ENCODE measurements around the gene SV2B. TPM values are rescaled to one million over a fixed set of nuclear protein-coding genes. Genes with fewer than 3 reads are reported as not detected.

SV2B gene
- total RNA-seq, 3 donors from 2014 or later = 0.03 to 0.05 TPM; not detected in 1

DNA sequence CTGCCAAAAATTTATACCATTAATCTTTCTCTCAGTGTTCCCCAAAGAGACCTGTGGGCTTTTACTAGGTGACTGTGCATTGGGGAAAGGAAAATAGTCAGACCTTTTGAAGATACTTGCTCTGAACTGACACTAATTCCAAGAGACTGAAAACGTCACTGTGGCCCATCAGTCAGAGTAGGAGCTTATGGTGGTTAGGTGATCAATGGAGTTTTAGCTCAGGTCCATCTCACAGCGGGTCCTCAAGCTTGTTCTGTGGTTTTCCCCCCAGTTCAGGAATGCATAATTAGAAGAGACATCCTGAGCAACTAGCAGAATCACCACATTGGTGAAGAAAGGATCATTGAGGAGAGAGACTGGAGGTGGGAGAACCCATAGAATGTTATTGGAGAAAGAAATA, 134.7 kb downstream of the SV2B start:
- Mint-ChIP-seq H3K36me3 (ENCODE audit: insufficient read depth) (no peaks in the 10 kb centered on the region), H3K4me3 (no peak overlapping the region), H3K27me3 (ENCODE audit: low read depth) (peaks cover 35% of the 10 kb centered on the region), H3K4me1 (ENCODE audit: low read depth) (no peaks in the 10 kb centered on the region), H3K9me3 (no peaks in the 10 kb centered on the region)
- DNase-seq (no peak), ATAC-seq (no peak)

DNA sequence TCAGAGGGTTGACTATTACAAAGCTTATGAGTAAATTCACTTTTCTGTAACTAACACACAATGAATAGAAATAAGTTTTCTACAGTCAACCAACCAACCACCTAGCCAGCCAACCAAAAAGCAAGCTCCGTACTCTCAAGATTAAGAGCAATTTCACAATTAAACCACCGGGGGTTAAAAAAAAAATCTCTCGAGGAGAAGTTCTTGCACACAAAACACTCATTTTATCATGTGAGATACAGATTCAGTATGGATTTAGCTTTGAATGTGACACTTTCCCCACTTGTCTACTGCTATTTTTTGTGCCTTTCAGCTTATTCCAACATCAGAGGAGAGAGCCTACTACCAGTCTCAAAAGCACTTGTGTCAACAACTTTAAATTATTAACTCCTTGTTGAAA, 135.3 kb downstream of the SV2B start:
- ATAC-seq (no peak), DNase-seq (no peak)
- H3K4me3 Mint-ChIP-seq = no peak overlapping the region
- peaks cover 39% of the 10 kb centered on the region for H3K27me3 Mint-ChIP-seq (ENCODE audit: low read depth)
- H3K36me3 Mint-ChIP-seq (ENCODE audit: insufficient read depth) = no peaks in the 10 kb centered on the region
- H3K9me3 Mint-ChIP-seq = no peaks in the 10 kb centered on the region
- no peaks in the 10 kb centered on the region for H3K4me1 Mint-ChIP-seq (ENCODE audit: low read depth)

DNA sequence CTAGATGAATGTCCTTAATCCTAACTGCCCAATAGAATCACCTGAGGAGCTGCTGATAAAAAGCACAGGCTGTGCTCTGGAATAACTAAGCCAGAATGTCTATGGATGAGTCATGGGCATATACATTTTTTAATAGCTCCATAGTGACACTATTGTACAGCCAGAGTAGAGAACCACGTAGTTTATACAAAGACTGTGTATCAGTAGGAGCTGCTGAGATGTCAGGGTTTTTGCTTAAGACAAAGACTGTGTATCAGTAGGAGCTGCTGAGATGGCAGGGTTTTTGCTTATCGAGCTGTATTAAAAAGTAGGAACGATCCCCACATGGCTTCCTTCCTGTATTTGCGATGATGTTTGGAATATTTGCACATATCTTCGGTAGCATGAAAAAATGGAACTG, 137.4 kb downstream of the SV2B start:
- H3K27me3 Mint-ChIP-seq (ENCODE audit: low read depth) = peaks cover 30% of the 10 kb centered on the region
- no peaks in the 10 kb centered on the region for H3K9me3 Mint-ChIP-seq
- H3K36me3 Mint-ChIP-seq (ENCODE audit: insufficient read depth) = no peaks in the 10 kb centered on the region
- ATAC-seq (no peak), DNase-seq (no peak)
- no peak overlapping the region for H3K4me3 Mint-ChIP-seq
- H3K4me1 Mint-ChIP-seq (ENCODE audit: low read depth) = no peaks in the 10 kb centered on the region

DNA sequence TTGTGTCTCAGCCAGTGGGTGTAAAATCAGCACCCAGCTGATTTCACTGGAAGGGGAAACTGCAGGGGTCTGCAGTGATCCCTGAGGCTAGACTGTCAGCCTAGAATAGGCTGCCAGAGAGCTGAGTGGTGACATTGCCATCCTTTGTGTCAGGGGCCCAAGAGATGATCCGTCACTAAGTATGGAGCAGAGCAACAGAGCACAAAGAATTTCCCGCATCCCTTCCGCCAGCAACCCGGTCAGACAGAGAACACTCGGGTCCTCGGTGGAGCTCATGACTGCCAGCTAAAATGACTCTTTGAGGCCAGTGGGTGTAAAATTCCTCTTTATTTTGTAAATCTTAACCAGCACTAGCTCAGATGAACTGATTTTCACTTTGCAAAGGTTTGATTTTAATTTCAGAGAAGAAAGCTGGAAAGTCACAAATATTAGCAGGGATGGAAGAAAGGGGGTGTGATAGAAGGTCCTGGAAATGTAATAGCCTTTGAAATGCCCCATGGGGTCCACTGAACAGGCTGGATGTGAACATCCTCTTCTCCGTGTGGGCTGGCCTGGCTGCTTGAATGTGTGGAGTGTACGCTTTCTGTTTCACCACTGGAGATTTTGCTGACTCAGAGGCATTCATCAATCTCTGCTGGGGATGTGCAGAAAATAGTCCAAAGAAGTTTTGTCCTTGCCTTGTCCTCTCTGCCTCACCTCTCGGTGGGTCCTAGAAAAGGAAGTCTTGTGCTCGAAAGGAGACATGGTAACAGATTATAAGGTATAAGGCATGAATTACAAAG, 138.8 kb downstream of the SV2B start:
- no peak for ATAC-seq
- Mint-ChIP-seq H3K27me3 (ENCODE audit: low read depth) (peaks cover 24% of the 10 kb centered on the region), H3K9me3 (no peaks in the 10 kb centered on the region)

DNA sequence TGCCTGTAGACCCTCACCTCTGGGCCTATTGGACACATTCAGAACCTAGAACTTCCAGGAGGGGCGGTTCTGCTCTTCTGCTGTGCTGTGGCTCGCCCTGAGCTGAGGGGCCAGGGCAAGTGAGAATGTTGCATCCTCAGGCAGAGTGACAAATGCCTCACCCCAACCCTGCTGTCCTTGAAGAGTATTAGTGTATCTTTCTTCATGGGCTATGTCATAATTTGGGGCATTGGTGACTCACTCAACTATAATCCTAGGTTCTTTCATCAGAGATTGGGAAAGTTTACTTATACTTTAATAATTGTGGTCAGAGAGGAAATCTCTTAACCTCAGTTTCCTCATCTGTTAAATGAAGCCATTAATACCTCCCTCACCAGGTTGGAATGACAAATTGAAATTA, 143.8 kb downstream of the SV2B start:
- Mint-ChIP-seq H3K27me3 (ENCODE audit: low read depth) (peaks cover 17% of the 10 kb centered on the region), H3K4me3 (no peak overlapping the region), H3K4me1 (ENCODE audit: low read depth) (no peaks in the 10 kb centered on the region), H3K9me3 (no peaks in the 10 kb centered on the region), H3K36me3 (ENCODE audit: insufficient read depth) (no peaks in the 10 kb centered on the region)
- ATAC-seq (no peak), DNase-seq (no peak)

More for the DNA sequence above, 138.8 kb downstream of the SV2B start:
- Mint-ChIP-seq H3K36me3 (ENCODE audit: insufficient read depth) (no peaks in the 10 kb centered on the region), H3K4me3 (no peak overlapping the region), H3K4me1 (ENCODE audit: low read depth) (no peaks in the 10 kb centered on the region)
- DNase-seq = no peak

DNA sequence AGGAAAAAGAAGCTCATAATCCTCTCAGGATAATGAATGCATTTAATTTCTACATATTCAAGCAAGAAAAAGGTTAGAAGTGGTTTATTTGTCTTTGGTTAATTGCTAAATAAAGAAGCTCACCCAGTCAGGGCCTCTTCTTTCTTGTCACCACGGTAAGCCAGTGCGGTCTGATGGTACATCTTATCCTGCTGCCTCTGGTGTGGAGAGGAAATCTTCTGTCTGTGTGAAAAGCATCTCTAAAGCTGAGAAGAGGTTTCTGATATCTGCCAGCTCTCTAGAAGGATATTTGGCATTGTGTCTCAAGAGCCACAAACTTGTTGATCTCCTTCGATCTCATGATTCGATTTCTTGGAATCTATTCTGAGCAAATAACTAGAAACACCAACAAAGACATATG, 144.9 kb downstream of the SV2B start:
- H3K27me3 Mint-ChIP-seq (ENCODE audit: low read depth) = peaks cover 15% of the 10 kb centered on the region
- H3K36me3 Mint-ChIP-seq (ENCODE audit: insufficient read depth) = no peaks in the 10 kb centered on the region
- no peak overlapping the region for H3K4me3 Mint-ChIP-seq
- no peak for ATAC-seq
- no peaks in the 10 kb centered on the region for H3K4me1 Mint-ChIP-seq (ENCODE audit: low read depth)
- no peaks in the 10 kb centered on the region for H3K9me3 Mint-ChIP-seq
- DNase-seq = no peak

DNA sequence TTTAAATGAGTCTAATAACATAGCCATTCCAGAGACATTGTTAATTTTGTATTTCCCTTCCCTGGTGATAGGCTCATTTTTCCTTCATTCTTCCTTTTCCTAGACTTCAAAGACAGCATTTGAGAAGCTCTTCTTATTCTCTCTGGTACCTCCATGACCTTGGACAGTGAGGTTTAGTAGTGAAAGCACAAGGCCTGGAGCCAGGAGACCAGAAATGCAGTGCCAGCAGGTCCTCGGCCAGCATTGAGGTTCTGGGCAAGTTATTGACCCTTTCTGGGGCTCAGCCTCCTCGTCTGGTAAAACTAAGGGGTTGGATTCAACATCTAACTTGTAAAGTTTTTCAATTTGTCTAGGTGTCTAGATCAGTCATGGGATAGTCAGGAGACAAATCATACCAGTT, 146.9 kb downstream of the SV2B start:
- ATAC-seq (no peak), DNase-seq (no peak)
- Mint-ChIP-seq H3K4me1 (ENCODE audit: low read depth) (no peaks in the 10 kb centered on the region), H3K9me3 (no peaks in the 10 kb centered on the region), H3K36me3 (ENCODE audit: insufficient read depth) (no peaks in the 10 kb centered on the region), H3K4me3 (no peak overlapping the region), H3K27me3 (ENCODE audit: low read depth) (peaks cover 19% of the 10 kb centered on the region)

DNA sequence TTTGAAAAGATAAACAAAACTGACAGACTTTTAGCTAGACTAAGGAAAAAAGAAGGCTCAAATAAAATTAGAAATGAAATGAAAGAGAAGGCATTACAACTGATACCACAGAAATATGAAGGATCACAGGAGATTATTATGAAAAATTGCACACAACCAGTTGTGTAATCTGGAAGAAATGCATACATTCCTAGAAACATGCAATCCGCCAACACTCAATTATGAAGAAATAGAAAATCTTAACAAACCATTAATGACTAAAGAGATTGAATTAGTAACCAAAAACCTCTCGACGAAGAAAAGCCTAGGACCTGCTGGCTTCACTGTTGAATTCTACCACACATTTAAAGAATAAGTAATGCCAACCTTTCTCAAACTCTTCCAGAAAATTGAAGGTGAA, 149.5 kb downstream of the SV2B start:
- Mint-ChIP-seq H3K27me3 (ENCODE audit: low read depth) (peaks cover 24% of the 10 kb centered on the region), H3K36me3 (ENCODE audit: insufficient read depth) (no peaks in the 10 kb centered on the region), H3K4me1 (ENCODE audit: low read depth) (no peaks in the 10 kb centered on the region), H3K9me3 (no peaks in the 10 kb centered on the region), H3K4me3 (no peak overlapping the region)
- no peak for ATAC-seq
- DNase-seq = no peak

DNA sequence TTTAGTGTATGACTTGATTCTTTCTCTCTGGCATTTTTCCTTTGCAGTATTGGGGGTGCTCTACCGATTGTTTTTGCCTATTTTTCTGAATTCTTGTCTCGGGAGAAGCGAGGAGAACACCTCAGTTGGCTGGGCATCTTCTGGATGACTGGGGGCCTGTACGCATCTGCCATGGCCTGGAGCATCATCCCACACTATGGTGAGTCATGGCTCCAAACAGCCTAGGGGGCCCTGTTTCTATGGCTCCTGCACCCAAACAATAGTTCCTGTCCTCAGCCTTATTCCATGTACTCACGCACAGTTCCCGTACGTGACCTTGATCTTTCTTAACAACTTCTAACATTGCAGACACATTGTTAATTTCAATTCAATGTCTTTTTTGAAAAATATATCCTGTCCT, 152.3 kb downstream of the SV2B start:
- ATAC-seq = no peak
- H3K9me3 Mint-ChIP-seq = no peaks in the 10 kb centered on the region
- peaks cover 26% of the 10 kb centered on the region for H3K27me3 Mint-ChIP-seq (ENCODE audit: low read depth)
- no peak for DNase-seq
- H3K4me1 Mint-ChIP-seq (ENCODE audit: low read depth) = no peaks in the 10 kb centered on the region
- H3K36me3 Mint-ChIP-seq (ENCODE audit: insufficient read depth) = no peaks in the 10 kb centered on the region
- H3K4me3 Mint-ChIP-seq = no peak overlapping the region

DNA sequence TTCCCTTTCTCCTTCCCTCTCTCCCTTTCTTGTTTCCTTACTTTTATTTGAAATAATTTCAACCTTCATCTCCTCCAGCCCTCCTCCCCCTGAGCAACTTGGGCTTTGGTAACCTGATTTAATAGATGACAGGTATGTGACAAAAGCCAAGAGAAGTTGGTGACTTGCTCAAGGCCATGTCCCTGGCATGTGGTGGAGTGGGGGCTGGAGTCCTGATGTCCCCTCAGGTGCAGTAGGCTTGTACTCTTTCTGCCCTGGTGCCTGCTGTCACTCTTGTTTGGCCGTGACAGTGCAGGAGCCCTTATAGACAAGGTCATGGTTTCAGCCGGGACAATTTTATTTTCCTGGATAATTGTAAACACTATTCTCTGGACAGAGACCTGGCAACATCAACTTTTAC, 152.7 kb downstream of the SV2B start:
- no peak for ATAC-seq
- H3K4me3 Mint-ChIP-seq = no peak overlapping the region
- no peaks in the 10 kb centered on the region for H3K36me3 Mint-ChIP-seq (ENCODE audit: insufficient read depth)
- DNase-seq = no peak
- peaks cover 26% of the 10 kb centered on the region for H3K27me3 Mint-ChIP-seq (ENCODE audit: low read depth)
- no peaks in the 10 kb centered on the region for H3K9me3 Mint-ChIP-seq
- H3K4me1 Mint-ChIP-seq (ENCODE audit: low read depth) = no peaks in the 10 kb centered on the region

DNA sequence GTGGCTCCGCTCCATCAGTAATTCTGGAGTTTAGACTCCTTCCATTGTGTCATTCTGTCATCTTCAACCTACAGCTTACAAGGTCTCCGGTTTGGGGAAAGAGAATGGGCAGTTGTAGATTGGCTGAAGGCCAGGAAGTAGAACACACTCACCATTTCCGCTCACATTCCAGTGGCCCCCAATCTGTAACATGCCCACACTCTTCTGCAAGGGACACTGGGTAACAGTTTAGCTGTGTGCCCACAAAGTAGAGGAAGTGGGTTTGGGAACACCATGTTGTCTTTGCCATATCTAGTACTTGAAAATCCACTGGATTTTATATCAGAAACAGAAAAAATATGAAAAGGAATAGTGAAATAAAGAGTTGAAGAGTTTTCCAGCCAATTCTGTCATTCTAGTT, 153.5 kb downstream of the SV2B start:
- peaks cover 26% of the 10 kb centered on the region for H3K27me3 Mint-ChIP-seq (ENCODE audit: low read depth)
- H3K36me3 Mint-ChIP-seq (ENCODE audit: insufficient read depth) = no peaks in the 10 kb centered on the region
- H3K4me1 Mint-ChIP-seq (ENCODE audit: low read depth) = no peaks in the 10 kb centered on the region
- no peaks in the 10 kb centered on the region for H3K9me3 Mint-ChIP-seq
- ATAC-seq (no peak), DNase-seq (no peak)
- no peak overlapping the region for H3K4me3 Mint-ChIP-seq

DNA sequence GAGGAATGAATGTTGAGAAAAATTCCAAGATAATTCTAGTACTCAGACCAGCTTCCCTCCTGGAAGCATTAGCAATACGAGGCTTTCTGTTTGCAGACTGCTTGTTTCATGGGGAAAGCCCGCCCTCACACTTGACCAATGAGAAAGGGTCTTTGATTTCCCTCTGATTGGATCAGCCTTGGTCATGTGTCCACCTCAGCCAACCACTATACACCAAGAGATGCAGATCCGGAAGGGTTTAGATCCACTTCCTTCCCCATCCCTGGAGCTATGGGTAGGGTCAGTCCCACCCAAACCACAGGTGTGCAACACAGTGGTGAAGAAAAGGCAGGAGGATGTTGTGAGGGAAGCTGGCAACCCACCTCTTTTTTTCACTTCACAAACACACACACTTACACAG, 154.7 kb downstream of the SV2B start:
- H3K4me3 Mint-ChIP-seq = no peak overlapping the region
- no peak for DNase-seq

DNA sequence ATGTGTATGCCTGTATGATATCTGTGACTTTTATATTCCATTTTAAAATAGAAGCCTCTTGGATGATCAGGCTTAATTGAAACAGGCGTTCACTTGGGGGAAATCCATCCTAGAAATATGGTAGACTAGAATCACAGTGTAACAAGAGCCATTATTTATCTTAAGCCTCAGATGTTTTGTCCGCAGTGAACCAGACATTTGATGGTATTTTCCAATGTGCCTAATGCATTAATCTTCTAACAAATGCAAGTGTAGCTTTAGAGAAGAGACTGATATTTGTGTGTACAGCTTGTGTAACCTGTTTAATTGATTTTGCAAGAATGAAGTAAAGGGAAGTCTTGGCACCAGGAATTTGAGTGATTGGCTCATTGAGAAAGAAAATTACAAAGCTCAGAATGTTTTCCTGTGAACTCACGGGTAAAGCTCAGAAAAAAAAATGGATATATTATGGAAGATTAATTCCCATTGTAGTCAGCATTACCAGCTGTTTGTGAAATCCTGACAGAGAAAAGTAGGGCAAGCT, 155.7 kb downstream of the SV2B start:
- Mint-ChIP-seq H3K27me3 (ENCODE audit: low read depth) (peaks cover 33% of the 10 kb centered on the region), H3K4me1 (ENCODE audit: low read depth) (no peaks in the 10 kb centered on the region), H3K36me3 (ENCODE audit: insufficient read depth) (no peaks in the 10 kb centered on the region), H3K9me3 (no peaks in the 10 kb centered on the region), H3K4me3 (no peak overlapping the region)
- ATAC-seq = no peak
- no peak for DNase-seq

More for the DNA sequence above, 154.7 kb downstream of the SV2B start:
- Mint-ChIP-seq H3K27me3 (ENCODE audit: low read depth) (peaks cover 31% of the 10 kb centered on the region), H3K9me3 (no peaks in the 10 kb centered on the region), H3K36me3 (ENCODE audit: insufficient read depth) (no peaks in the 10 kb centered on the region), H3K4me1 (ENCODE audit: low read depth) (no peaks in the 10 kb centered on the region)
- ATAC-seq = no peak

DNA sequence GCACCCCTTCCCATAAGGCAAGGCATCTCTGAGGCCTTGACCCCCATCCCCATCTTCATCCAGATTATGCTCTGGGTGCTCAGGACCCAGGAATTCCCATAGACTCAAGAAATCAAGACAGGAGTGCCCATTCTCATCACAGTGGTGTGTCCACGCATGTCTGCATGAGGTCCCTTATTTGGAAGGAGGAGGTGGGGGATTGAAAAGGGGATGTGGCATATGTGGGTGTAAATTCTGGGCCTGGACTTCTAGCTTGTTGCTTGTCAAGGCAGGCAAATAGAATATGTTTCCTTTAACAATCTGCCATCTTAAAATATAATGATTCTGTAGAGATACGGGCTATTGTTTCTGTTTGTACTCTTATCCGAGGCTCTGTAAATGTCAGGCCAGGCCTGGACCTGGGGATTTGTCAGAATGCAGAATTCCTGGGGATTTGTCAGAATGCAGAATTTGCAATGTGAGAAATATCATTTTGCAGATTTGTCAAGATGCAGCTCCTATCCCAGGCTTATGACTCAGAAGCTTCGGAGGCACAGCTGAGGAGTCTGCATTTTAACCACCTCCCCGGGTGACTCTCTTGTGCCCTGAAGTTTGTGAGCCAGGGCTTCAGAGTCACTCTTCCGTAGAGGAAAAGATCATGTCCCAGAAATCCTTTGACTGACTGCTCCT, 157.8 kb downstream of the SV2B start:
- ATAC-seq = no peak
- DNase-seq = no peak
- Mint-ChIP-seq H3K36me3 (ENCODE audit: insufficient read depth) (no peaks in the 10 kb centered on the region), H3K4me3 (no peak overlapping the region), H3K27me3 (ENCODE audit: low read depth) (peaks cover 25% of the 10 kb centered on the region), H3K4me1 (ENCODE audit: low read depth) (no peaks in the 10 kb centered on the region), H3K9me3 (no peaks in the 10 kb centered on the region)

DNA sequence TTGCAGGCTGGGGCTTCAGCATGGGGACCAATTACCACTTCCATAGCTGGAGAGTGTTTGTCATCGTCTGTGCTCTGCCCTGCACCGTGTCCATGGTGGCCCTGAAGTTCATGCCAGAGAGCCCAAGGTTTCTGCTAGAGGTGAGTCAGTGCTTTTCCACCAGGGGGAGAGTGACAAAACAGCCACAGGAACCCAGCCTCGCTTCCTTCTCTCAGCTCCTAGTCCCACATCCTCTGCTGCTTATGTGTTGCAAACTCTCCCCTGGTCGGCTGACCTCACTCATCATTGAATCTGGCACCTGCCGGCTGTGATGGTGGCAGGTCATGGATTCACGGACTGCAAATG, 158.3 kb downstream of the SV2B start:
- Mint-ChIP-seq H3K4me3 (no peak overlapping the region), H3K4me1 (ENCODE audit: low read depth) (no peaks in the 10 kb centered on the region), H3K27me3 (ENCODE audit: low read depth) (peaks cover 24% of the 10 kb centered on the region), H3K36me3 (ENCODE audit: insufficient read depth) (no peaks in the 10 kb centered on the region), H3K9me3 (no peaks in the 10 kb centered on the region)
- ATAC-seq = no peak
- no peak for DNase-seq
